Measurements from ENCODE around the gene MADCAM1.
"Not testable (repeated sequence)": the region's sequence is repeated elsewhere in the genome, so short reads cannot be mapped to it uniquely, and the experiment has no call there.

Gene MADCAM1

GRCh38 chr19:467554-467953 lies 28.7 kb upstream of the MADCAM1 start:
- no peak for DNase-seq

- DNase-seq: no peak
These were observed 27.6 kb upstream of the MADCAM1 start for GRCh38 chr19:468587-469256.

DNA sequence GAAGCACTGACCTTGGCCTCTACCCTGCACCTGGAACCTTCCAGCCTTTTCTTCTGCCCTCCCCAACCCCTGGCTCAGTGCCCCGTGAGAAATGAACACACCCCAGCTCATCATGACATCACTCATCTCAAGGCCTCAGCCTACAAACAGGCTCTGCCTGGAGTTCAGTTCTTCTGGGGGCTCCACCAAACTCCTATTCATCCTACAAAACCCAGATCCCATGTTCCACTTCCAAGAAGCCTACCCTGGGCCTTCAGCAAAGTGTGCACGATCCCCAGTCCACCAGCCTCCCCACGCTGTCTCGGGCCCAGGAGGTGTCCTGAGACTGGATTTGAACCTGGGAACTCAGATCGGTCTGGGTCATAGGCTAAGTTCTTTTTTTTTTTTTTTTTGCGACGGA lies 26.5 kb upstream of the MADCAM1 start:
- no peak for DNase-seq

- DNase-seq: no peak
These were observed 25.6 kb upstream of the MADCAM1 start for GRCh38 chr19:470701-471100.

DNA sequence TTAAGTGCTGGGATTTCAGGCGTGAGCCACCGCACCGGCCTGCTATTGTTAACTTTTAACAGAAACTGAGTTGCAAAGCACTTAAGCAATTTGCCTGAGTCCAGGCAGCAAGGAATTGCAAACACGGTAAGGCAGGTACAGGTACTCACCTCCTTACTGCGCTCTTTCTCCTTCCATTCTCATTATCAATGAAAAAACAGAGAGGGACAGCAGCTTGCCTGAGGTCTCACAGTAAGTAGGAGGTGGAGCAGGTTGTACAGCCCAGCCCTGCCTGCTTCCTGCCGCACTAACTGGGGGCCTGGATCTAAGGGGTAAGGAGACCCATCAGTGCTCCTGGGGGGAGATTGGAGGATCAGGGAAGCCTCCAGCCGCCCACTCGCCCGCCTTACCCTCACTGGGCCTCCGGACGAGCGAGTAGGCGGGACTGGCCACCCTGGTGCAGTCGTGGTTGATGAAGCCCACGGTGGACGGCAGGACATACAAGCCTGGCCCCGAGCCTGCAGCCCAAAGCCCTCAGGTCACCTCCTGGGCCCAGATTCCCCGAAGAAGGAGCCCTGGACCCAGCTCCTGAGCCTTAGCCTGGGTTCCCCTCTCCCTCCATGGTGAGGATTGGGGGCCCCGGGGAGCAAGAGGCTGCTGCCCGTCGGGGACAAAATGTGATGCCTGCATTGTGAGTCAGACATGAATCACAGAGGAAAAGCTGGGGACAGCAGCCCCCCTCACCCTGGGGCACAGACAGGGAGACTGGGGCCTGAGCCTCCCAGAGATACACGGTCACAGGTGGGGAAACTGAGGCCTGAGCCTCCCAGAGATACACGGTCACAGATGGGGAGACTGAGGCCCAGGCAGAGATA lies 24.1 kb upstream of the MADCAM1 start:
- no peak for DNase-seq

DNA sequence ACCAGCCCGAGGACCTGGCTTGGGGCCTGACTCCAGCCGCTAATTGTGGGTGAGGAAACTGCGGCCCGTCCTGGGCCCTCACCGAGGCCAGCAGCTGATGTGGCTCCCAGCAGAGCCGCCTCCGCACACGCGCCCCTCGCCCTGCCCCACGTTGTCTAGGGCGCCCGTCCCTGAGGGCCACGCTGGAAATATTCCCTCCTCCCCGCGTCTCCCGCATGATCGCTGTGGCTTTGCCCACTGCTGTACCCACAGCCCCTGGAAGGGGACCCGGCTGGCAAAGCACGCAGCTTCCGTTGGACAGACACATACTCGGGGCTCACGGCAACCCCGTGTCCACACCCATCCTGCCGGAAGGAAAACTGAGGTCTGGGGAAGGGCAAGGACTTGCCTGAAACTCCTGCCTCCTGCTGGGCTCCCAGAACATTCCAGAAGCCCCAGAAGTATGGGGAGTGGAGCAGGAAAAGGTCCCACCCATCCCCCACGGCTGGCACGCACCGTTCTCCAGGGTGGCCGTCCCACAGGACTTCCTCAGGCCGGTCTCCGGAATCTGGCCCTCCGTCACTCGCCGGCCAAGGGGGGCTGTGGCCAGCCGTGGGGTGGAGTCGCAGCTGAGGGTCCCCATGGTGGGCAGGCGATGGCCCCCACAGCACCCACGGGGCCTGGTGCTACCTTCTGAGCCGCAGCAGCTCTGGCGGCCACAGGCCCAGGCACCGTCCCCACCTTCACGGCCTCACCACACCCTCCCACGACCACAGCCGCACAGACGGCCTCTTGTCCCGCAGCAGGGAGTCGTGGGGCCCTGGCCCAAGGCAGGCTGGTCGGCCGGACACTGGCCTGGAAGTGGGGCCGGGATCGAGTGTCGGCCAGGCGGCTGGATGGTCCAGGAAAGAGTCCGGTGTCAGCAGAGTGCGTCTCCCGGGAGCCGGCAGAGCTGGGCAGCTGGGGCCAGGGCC lies 21.9 kb upstream of the MADCAM1 start:
- no peak for DNase-seq

GRCh38 chr19:475360-475759 lies 20.9 kb upstream of the MADCAM1 start:
- DNase-seq: no peak

GRCh38 chr19:478236-478903 lies 17.9 kb upstream of the MADCAM1 start:
- DNase-seq: no peak

- no peak for DNase-seq
These were observed 17.3 kb upstream of the MADCAM1 start for GRCh38 chr19:478976-479375.

DNA sequence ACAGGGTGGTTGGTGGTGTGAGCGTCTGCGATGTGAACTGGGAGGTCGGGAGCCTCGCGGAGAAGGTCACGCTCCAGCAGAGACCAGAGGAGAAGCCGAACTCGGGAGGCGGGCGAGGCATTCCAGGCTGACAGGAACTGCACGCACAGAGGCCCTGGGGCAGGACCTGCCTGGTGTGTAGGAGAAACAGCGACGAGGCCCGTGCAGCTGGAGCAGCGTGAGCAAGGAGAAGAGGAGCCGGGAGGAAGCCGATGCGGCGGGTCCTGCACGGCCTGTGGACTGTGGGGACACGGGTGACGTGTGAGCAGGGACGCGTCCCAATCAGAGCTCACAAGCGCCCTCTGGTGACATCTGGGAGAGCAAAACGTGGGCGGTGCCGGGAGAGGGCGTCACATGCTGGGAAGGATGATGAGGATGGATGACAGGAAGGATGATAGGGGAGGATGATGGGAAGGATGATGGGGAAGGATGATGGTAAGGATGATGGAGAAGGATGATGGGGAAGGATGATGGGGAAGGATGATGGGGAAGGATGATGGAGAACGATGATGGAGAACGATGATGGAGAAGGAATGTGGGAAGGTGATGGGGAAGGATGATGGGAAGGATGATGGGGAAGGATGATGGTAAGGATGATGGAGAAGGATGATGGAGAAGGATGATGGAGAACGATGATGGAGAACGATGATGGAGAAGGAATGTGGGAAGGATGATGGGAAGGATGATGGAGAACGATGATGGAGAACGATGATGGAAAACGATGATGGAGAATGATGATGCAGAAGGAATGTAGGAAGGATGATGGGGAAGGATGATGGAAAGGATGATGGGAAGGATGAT lies 16.1 kb upstream of the MADCAM1 start:
- DNase-seq: peak in 4 of 6 experiments; percentile 34 to 49 (median 36)

DNA sequence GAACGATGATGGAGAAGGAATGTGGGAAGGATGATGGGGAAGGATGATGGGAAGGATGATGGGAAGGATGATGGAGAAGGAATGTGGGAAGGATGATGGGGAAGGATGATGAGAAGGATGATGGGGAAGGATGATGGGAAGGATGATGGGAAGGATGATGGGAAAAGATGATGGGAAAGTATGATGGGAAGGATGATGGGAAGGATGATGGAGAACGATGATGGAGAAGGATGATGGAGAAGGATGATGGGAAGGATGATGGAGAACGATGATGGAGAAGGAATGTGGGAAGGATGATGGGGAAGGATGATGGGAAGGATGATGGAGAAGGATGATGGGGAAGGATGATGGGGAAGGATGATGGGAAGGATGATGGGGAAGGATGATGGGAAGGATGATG lies 15.2 kb upstream of the MADCAM1 start:
- DNase-seq: not testable (repeated sequence)

DNA sequence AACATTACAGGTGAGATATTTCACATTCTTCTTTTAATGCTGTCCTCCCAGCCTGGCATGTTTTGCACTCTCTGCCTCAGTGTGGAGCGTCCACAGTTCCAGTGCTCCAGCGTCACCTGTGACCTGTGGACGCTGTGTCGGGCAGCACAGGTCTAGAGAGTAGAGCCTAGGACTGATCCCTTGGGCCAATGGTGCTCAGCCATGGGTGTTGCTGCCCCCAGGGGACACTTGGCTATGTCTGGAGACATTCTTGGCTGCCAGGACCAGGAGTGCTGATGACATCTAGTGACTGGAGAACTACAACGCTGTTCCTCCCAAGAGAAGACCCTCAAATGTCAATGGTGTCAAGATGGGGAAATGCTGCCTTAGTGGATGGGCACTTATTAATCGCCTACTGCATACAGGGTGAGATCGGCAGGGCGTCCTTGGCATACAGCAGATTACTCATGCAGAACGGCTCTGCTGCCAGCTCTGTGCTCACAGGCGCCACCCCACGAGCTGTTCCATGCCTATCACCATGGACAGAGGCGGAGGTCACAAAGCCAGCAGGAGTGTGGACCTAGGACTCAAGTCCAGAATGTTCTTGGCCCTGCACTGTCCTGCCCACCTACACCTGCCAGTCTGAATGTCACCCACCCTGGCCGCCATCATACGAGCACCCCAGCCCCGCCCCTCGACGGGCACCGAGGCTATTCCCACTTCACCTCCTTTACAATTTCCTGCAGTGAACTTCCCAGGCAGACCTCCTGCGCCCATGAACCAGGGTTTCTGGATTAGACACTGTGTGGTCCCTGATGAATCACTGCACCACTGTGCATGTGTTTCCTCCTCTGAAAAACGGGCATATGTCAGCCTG lies 13.9 kb upstream of the MADCAM1 start:
- DNase-seq: no peak

GRCh38 chr19:483332-484072 lies 12.8 kb upstream of the MADCAM1 start:
- DNase-seq: no peak

DNA sequence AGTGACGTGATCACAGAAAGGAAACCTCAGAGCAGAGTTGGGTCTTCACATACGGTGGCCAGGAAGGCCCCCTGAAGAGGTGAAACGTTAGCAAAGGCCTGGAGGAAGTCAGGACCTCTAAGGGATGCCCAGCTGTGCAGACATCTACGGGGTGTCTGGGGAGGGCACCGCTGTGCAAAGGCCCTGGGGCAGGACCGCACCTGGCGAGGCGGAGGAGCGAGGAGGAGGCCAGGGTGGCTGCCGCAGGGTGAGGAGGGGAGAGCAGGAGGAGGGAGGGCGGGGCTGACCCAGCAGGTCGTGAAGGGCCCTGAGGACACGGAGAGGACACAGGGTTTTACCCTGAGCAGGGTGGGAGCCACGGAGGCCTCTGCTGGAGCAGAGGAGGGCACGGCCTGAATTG lies 11.8 kb upstream of the MADCAM1 start:
- no peak for DNase-seq

- DNase-seq: no peak
These were observed 11.2 kb upstream of the MADCAM1 start for GRCh38 chr19:485077-485476.

DNA sequence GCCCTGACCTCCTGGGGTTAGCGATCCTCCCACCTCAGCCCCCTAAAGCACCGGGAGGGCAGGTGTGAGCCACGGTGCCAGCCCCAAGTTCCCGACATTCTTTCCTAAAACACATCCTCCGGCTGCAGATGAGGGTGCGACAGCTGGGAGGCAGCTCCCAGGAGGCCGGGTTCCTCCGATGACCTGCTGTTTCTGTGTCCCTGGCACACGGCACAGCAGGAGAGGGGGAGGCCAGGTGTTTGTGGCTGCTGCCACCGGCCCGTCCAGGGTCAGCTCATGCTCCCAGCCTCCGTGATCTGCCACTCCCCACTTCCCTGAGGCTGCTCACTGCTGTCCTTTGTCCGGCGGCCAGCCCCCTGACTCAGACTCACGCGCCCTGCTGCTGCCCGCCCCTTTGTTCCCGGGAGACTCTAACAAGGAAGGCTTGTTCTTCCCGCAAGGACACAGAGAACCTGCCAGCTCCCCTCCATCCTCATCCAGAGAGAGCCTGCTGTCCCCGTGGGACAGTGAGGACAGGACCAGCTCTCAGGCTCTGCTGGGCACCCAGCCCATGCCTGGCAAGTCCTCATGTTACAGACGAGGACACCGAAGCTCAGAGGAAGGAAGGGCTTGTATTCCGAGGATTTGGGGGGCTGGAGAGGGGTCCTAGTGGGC lies 10.6 kb upstream of the MADCAM1 start:
- DNase-seq: no peak

GRCh38 chr19:488505-489417 lies 7.5 kb upstream of the MADCAM1 start:
- peak; percentile 80 to 91 (median 88) for DNase-seq

Data from stimulated activated naive CD4-positive, alpha-beta T cell (primary cell).